Stimulated activated CD8-positive, alpha-beta memory T cell treated with anti-CD3 and anti-CD28 coated beads, Interleukin-12 subunit alpha, Interleukin-12 subunit beta, amount 100 ng/mL, for 24 hours (primary cell): ENCODE results near the gene HCAR1.
A peak's percentile ranks its signal among the peaks of the same experiment; 100 is the strongest.
"Not testable (repeated sequence)": the region's sequence is repeated elsewhere in the genome, so short reads cannot be mapped to it uniquely, and the experiment has no call there.

Experiments used
- DNase-seq: peaks from one replicate; pipeline ENCODE4 v3.0.0-alpha.2; 2020; ENCODE audit errors: extremely low read depth

HCAR1 gene

GRCh38 chr12:122730215-122731014 lies at the start of gene HCAR1:
TSS of gene HCAR1 (minus strand) at chr12:122730844. CDS start at chr12:122730339, 505 bp downstream.
- no peak for DNase-seq

GRCh38 chr12:122757568-122757967 lies 26.9 kb upstream of the HCAR1 start:
- DNase-seq = no peak

DNA sequence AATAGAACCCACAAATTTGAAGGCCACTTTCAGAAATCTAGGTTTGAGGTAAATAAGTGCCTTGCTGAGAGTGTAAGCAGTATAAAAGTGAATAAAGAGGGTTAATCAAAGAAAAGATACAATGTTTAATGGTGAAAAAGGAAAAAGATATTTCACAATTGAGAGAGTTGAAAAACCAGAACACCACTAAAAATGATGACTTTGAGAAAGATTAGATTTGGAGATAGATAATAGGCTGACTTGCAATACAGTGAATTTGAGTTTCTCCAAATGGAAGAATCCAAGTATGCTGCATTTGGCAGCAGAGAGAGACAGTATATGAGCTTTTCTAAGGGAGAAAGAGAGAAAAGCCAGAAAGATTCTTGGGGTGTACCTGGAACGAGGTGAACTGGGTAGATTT lies 24.1 kb upstream of the HCAR1 start:
- DNase-seq = no peak

- DNase-seq = no peak
Observed at GRCh38 chr12:122753319-122753650, 22.6 kb upstream of the HCAR1 start.

DNA sequence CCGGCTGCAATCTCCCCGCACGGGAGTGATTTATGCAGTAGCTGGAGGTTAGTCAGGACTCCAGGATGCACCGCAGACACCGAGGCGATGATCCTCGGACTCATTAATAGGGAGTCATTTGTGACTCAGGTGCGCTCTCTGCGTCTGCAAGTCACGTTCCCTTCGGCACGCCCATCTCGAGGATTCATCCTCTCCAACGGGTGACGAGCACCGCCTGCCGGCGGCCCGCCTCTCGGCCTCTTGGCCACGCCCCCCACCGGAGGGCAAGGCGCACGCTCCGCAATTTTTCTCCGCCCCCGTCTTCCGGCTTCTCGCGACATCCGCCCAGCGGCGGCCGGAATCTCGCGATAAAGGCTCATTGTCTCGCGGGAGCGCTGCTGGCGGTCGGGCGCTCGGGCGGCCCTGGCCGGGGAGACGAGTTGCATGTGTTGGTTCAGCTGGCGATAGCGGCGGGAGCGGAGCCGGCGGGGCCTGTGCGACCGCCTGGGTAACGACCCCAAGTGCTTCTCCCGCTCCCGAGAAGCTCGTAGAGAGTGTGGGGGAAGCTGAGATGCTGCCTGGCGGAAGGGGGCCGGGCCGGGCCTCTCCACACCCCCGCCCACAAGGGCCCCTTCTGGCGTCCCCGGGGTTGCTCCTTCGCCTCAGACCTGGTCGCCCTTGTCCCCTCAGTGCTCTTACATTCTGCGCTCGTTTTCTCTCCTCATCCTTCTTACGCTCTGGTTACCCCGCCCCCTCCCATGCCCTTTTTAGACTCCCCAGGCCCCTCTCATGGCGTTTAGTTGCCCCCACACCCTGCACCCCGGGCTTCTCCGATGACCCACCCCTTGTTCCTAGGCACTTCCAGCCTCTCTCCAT lies 22.0 kb upstream of the HCAR1 start, which contains the start of gene DENR:
DENR (plus strand) TSS at position 361 of the 855 bp plus-strand sequence. CDS start 878 bp downstream, outside the sequence.
- peak; percentile 99 for DNase-seq

GRCh38 chr12:122750781-122751515 lies 20.3 kb upstream of the HCAR1 start:
- not testable (repeated sequence) for DNase-seq

- DNase-seq = no peak
Observed at GRCh38 chr12:122749569-122750332, 19.1 kb upstream of the HCAR1 start.

GRCh38 chr12:122747224-122748135 lies 16.8 kb upstream of the HCAR1 start:
- DNase-seq = no peak

DNA sequence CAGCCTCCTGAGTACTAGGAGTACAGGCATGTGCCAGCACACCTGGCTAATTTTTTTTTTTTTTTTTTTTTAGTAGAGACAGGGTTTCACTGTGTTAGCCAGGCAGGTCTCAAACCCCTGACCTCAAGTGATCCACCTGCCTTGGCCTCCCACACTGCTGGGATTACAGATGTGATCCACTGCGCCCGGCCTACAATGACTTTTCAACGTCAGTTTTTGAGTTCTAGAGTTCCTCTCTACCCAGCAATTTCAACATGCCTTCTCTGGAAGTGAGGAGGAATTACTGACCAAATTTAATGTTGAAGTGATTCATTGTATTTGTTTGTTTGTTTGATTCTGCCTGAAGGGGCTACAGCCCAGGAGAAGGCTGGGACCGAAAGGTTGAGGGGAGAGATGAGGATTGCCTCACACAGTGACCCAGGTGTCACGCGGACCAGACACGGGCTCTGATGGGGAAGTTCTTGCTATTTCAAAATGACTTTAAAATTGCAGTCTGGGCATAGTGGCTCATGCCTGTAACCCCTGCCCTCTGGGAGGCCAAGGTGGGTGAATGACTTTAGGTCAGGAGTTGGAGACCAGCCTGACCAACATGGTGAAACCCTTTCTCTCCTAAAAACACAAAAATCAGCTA lies 13.4 kb upstream of the HCAR1 start:
- DNase-seq = no peak

DNA sequence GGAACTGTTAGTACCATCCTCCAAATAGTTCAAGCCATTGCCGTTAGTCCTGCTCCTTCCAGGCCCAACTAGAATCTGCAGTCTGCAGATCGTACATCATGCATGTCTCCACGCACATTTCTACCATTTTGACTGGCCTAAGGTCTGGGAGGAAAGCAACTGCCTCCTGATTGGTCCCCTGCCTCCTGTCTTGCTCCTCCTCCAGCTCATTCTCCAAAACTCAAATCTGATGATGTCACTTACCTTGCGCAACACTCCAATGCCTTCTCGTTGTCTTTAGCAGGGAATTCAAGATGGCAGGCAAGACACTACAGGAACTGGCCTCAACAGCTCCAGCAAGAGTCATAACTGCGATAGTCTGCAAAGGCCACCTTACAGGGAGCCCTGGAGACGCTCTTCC lies 9.7 kb upstream of the HCAR1 start:
- DNase-seq = no peak

- DNase-seq = no peak
Observed at GRCh38 chr12:122738571-122738970, 7.9 kb upstream of the HCAR1 start.

- no peak for DNase-seq
Observed at GRCh38 chr12:122732611-122733010, 2.0 kb upstream of the HCAR1 start.

- DNase-seq = no peak
Observed at GRCh38 chr12:122732170-122732569, 1.5 kb upstream of the HCAR1 start.

DNA sequence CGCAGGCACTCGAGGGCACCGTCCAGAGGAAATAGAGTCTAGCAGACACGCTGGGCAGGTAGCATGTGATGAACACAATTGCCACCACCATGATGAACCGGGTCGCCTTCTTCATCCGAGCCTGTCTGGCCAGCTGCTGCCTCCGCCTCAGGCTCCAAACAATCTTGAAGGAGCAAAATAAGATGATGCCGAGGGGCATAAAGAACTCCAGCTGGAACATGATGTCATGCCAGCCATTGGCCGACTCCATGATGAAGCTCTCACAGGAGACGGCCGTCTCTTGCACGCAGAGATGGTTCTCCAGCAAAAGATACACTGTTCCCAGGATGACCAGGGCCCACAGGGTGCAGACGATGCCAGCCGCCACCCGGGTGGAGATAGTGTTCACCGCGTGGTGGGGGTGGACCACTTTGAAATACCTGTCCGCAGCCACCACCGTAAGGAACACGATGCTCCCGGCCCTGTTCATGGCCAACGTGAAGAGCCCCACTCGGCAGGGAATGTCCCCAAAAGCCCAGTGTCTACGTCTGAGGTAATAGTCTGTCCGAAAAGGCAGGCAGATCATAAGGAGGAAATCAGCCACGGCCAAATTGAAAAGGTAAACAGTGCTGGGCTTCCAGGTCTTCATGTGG lies 945 bp downstream of the HCAR1 start:
- no peak for DNase-seq

DNA sequence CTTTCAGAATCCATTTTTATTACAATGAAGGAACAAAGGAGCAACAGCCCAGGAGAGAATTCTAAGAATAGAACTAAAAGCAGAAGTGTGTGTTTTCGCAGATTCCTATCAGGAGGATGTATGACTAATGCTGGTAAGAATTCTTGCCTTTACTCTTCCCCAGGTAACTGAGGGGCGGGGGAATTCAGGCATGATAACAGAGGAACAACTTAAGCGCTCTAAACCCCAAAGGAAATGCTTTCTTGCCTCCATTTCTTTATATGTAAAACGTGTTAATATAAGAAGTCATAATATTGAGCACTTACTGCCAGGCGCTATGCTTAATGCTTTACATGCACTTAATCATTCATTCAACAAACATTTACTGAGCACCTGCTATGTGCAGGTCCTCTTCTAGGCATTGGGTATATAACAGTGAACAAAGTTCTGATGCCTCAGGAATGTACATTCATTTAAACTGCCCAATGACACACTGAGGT lies 4.5 kb downstream of the HCAR1 start:
- no peak for DNase-seq

GRCh38 chr12:122725452-122726079 lies 5.1 kb downstream of the HCAR1 start:
- DNase-seq = no peak

GRCh38 chr12:122724641-122725243 lies 5.9 kb downstream of the HCAR1 start:
- no peak for DNase-seq

- DNase-seq = no peak
Observed at GRCh38 chr12:122722387-122722786, 8.3 kb downstream of the HCAR1 start.
